WTC11 (cell line): ENCODE data around the gene BCAS1. TPM values are rescaled to one million over a fixed set of nuclear protein-coding genes. Genes with fewer than 3 reads are reported as not detected.

Experiments
- ATAC-seq: fragments of 200-7000 bp; cut with Tn5 transposase; 2 replicates; pipeline ENCODE4 v1.10.0; 2021; ENCODE audit warnings: mild to moderate bottlenecking, moderate library complexity
- CTCF ChIA-PET: fragments of 300-600 bp; sonication (Branson Sonifier 250); formaldehyde crosslinking; loops from one replicate; lab custom pipeline; 2021; ENCODE audit warnings: antibody characterized with exemption; lab: Charles Lee
- POLR2A ChIA-PET: fragments of 350-600 bp; sonication (Branson Sonifier 250); formaldehyde crosslinking; loops from one replicate; lab custom pipeline; 2021; ENCODE audit warnings: antibody characterized with exemption; lab: Charles Lee
- DNase-seq: peaks from one replicate; pipeline ENCODE4 v3.0.0; 2021; ENCODE audit warnings: low spot score
- H3K27ac Mint-ChIP-seq: 2 replicates; pipeline ENCODE4 v1.8.0; 2021; ENCODE audit warnings: mixed read lengths
- H3K27me3 Mint-ChIP-seq: 2 replicates; pipeline ENCODE4 v1.8.0; 2021; ENCODE audit warnings: low read depth, mild to moderate bottlenecking, moderate library complexity, mixed read lengths
- H3K36me3 Mint-ChIP-seq: 2 replicates; pipeline ENCODE4 v1.8.0; 2021; ENCODE audit warnings: mixed read lengths
- H3K4me1 Mint-ChIP-seq: 2 replicates; pipeline ENCODE4 v1.8.0; 2022; ENCODE audit warnings: mixed read lengths
- H3K4me3 Mint-ChIP-seq: 2 replicates; pipeline ENCODE4 v1.8.0; 2021; ENCODE audit warnings: mild to moderate bottlenecking, moderate library complexity, mixed read lengths
- H3K9me3 Mint-ChIP-seq: 2 replicates; pipeline ENCODE4 v1.8.0; 2021; ENCODE audit warnings: mixed read lengths
- ATF1 ChIP-seq: sonication (generic); formaldehyde crosslinking; IDR thresholded peaks from 2 replicates; pipeline ENCODE4 v1.8.1; 2023; ENCODE audit warnings: mild to moderate bottlenecking, moderate library complexity, missing genetic modification reagents
- ATF6 ChIP-seq: sonication (generic); formaldehyde crosslinking; IDR thresholded peaks from 2 replicates; pipeline ENCODE4 v1.8.1; 2023; ENCODE audit warnings: mild to moderate bottlenecking, missing genetic modification reagents
- CREM ChIP-seq: sonication (generic); formaldehyde crosslinking; IDR thresholded peaks from 2 replicates; pipeline ENCODE4 v1.8.1; 2022; ENCODE audit warnings: mild to moderate bottlenecking, missing genetic modification reagents, moderate library complexity
- E2F1 ChIP-seq: sonication (generic); formaldehyde crosslinking; IDR thresholded peaks from 2 replicates; pipeline ENCODE4 v1.8.0; 2022; ENCODE audit warnings: mild to moderate bottlenecking, missing genetic modification reagents
- EMX1 ChIP-seq: fragments of 250-450 bp; sonication (Bioruptor Pico); IDR thresholded peaks from 2 replicates; pipeline ENCODE4 v1.8.0; 2021; ENCODE audit warnings: mild to moderate bottlenecking
- ERG ChIP-seq: fragments of 250-450 bp; sonication (Bioruptor Pico); IDR thresholded peaks from 2 replicates; pipeline ENCODE4 v1.8.0; 2021; ENCODE audit warnings: mild to moderate bottlenecking
- FOXP1 ChIP-seq: sonication (generic); formaldehyde crosslinking; IDR thresholded peaks from 2 replicates; pipeline ENCODE4 v1.8.0; 2022; ENCODE audit warnings: missing genetic modification reagents, mild to moderate bottlenecking, moderate library complexity, borderline replicate concordance
- NR3C1 ChIP-seq: sonication (generic); formaldehyde crosslinking; conservative IDR thresholded peaks from 2 replicates; pipeline ENCODE4 v1.8.1; 2023; ENCODE audit warnings: low read depth, mild to moderate bottlenecking, missing genetic modification reagents
- PREB ChIP-seq: sonication (generic); formaldehyde crosslinking; IDR thresholded peaks from 2 replicates; pipeline ENCODE4 v1.8.1; 2022; ENCODE audit warnings: mild to moderate bottlenecking, missing genetic modification reagents, moderate library complexity, borderline replicate concordance
- ZBTB21 ChIP-seq: sonication (generic); formaldehyde crosslinking; IDR thresholded peaks from 2 replicates; pipeline ENCODE4 v1.8.1; 2023; ENCODE audit warnings: mild to moderate bottlenecking, missing genetic modification reagents, borderline replicate concordance
- ZNF121 ChIP-seq: sonication (generic); formaldehyde crosslinking; IDR thresholded peaks from 2 replicates; pipeline ENCODE4 v1.8.0; 2023; ENCODE audit warnings: missing genetic modification reagents
- ZNF423 ChIP-seq: fragments of 250-450 bp; sonication (Bioruptor Pico); IDR thresholded peaks from 2 replicates; pipeline ENCODE4 v2.1.2; 2022; ENCODE audit warnings: mild to moderate bottlenecking, moderate library complexity
- total RNA-seq: library from RNA; stranded (reverse); gene quantifications from 3 replicates; pipeline ENCODE4 v1.2.3, GENCODE V29; 2021
- TF ChIP-seq, protein P1 (sequence below): sonication (generic); formaldehyde crosslinking; IDR thresholded peaks from 2 replicates; pipeline ENCODE4 v1.8.0; 2022; ENCODE audit warnings: mild to moderate bottlenecking, missing genetic modification reagents
- TF ChIP-seq, protein P2 (sequence below): sonication (generic); formaldehyde crosslinking; IDR thresholded peaks from 2 replicates; pipeline ENCODE4 v1.8.1; 2023; ENCODE audit warnings: mild to moderate bottlenecking, missing genetic modification reagents, borderline replicate concordance
- TF ChIP-seq, protein P3 (sequence below): sonication (generic); formaldehyde crosslinking; IDR thresholded peaks from 2 replicates; pipeline ENCODE4 v1.8.0; 2023; ENCODE audit warnings: missing genetic modification reagents, mild to moderate bottlenecking, borderline replicate concordance

BCAS1 gene
- total RNA-seq, 1 experiment from 2014 or later = 0.11 TPM

- ATAC-seq (no peak), DNase-seq (no peak)
- H3K9me3 Mint-ChIP-seq = peaks cover 7% of the 10 kb centered on the region; the same call in 1 of the 2 replicates
- ChIA-PET POLR2A (no interaction called here), CTCF (interaction anchor here (1.0 kb wide), 1 partner anchor 12 kb away, joined by 3 read pairs; no protein-coding TSS in a partner anchor)
- H3K27ac Mint-ChIP-seq = no peak overlapping the region
- no peaks in the 10 kb centered on the region for H3K36me3 Mint-ChIP-seq
- TF ChIP-seq, protein P1, sequence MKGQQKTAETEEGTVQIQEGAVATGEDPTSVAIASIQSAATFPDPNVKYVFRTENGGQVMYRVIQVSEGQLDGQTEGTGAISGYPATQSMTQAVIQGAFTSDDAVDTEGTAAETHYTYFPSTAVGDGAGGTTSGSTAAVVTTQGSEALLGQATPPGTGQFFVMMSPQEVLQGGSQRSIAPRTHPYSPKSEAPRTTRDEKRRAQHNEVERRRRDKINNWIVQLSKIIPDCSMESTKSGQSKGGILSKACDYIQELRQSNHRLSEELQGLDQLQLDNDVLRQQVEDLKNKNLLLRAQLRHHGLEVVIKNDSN (CRISPR knock-in tag) = no peak
- TF ChIP-seq ZNF121 (no peak), NR3C1 (CRISPR knock-in tag) (no peak), ZBTB21 (CRISPR knock-in tag) (no peak), PREB (CRISPR knock-in tag) (no peak), CREM (CRISPR knock-in tag) (no peak), ERG (CRISPR knock-in tag) (no peak), EMX1 (CRISPR knock-in tag) (no peak), ZNF423 (CRISPR knock-in tag) (no peak)
- TF ChIP-seq, protein P2, sequence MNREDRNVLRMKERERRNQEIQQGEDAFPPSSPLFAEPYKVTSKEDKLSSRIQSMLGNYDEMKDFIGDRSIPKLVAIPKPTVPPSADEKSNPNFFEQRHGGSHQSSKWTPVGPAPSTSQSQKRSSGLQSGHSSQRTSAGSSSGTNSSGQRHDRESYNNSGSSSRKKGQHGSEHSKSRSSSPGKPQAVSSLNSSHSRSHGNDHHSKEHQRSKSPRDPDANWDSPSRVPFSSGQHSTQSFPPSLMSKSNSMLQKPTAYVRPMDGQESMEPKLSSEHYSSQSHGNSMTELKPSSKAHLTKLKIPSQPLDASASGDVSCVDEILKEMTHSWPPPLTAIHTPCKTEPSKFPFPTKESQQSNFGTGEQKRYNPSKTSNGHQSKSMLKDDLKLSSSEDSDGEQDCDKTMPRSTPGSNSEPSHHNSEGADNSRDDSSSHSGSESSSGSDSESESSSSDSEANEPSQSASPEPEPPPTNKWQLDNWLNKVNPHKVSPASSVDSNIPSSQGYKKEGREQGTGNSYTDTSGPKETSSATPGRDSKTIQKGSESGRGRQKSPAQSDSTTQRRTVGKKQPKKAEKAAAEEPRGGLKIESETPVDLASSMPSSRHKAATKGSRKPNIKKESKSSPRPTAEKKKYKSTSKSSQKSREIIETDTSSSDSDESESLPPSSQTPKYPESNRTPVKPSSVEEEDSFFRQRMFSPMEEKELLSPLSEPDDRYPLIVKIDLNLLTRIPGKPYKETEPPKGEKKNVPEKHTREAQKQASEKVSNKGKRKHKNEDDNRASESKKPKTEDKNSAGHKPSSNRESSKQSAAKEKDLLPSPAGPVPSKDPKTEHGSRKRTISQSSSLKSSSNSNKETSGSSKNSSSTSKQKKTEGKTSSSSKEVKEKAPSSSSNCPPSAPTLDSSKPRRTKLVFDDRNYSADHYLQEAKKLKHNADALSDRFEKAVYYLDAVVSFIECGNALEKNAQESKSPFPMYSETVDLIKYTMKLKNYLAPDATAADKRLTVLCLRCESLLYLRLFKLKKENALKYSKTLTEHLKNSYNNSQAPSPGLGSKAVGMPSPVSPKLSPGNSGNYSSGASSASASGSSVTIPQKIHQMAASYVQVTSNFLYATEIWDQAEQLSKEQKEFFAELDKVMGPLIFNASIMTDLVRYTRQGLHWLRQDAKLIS = no peak
- peaks cover 12% of the 10 kb centered on the region for H3K4me1 Mint-ChIP-seq
- H3K27me3 Mint-ChIP-seq = no peaks in the 10 kb centered on the region
- H3K4me3 Mint-ChIP-seq = no peak overlapping the region
Observed at GRCh38 chr20:54027704-54028103, 42.7 kb downstream of the BCAS1 start.

GRCh38 chr20:54026295-54027064 lies 43.9 kb downstream of the BCAS1 start:
- Mint-ChIP-seq H3K9me3 (no peaks in the 10 kb centered on the region), H3K4me1 (peaks cover 12% of the 10 kb centered on the region), H3K27ac (no peak overlapping the region), H3K27me3 (no peaks in the 10 kb centered on the region), H3K4me3 (no peak overlapping the region), H3K36me3 (no peaks in the 10 kb centered on the region)
- ChIA-PET POLR2A (no interaction called here), CTCF (no interaction called here)
- DNase-seq (no peak), ATAC-seq (no peak)
- TF ChIP-seq FOXP1 (no peak), ATF6 (CRISPR knock-in tag) (no peak), ATF1 (no peak), E2F1 (no peak)
- TF ChIP-seq, protein P3, sequence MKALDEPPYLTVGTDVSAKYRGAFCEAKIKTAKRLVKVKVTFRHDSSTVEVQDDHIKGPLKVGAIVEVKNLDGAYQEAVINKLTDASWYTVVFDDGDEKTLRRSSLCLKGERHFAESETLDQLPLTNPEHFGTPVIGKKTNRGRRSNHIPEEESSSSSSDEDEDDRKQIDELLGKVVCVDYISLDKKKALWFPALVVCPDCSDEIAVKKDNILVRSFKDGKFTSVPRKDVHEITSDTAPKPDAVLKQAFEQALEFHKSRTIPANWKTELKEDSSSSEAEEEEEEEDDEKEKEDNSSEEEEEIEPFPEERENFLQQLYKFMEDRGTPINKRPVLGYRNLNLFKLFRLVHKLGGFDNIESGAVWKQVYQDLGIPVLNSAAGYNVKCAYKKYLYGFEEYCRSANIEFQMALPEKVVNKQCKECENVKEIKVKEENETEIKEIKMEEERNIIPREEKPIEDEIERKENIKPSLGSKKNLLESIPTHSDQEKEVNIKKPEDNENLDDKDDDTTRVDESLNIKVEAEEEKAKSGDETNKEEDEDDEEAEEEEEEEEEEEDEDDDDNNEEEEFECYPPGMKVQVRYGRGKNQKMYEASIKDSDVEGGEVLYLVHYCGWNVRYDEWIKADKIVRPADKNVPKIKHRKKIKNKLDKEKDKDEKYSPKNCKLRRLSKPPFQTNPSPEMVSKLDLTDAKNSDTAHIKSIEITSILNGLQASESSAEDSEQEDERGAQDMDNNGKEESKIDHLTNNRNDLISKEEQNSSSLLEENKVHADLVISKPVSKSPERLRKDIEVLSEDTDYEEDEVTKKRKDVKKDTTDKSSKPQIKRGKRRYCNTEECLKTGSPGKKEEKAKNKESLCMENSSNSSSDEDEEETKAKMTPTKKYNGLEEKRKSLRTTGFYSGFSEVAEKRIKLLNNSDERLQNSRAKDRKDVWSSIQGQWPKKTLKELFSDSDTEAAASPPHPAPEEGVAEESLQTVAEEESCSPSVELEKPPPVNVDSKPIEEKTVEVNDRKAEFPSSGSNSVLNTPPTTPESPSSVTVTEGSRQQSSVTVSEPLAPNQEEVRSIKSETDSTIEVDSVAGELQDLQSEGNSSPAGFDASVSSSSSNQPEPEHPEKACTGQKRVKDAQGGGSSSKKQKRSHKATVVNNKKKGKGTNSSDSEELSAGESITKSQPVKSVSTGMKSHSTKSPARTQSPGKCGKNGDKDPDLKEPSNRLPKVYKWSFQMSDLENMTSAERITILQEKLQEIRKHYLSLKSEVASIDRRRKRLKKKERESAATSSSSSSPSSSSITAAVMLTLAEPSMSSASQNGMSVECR (CRISPR knock-in tag) = no peak
